ENCODE measurements around the gene PPY. TPM values are rescaled to one million over a fixed set of nuclear protein-coding genes. Genes with fewer than 3 reads are reported as not detected.
A peak's percentile ranks its signal among the peaks of the same experiment; 100 is the strongest.
"Not testable (repeated sequence)": the region's sequence is repeated elsewhere in the genome, so short reads cannot be mapped to it uniquely, and the experiment has no call there.

Gene PPY
- total RNA-seq, 1 experiment from 2014 or later: not detected

DNA sequence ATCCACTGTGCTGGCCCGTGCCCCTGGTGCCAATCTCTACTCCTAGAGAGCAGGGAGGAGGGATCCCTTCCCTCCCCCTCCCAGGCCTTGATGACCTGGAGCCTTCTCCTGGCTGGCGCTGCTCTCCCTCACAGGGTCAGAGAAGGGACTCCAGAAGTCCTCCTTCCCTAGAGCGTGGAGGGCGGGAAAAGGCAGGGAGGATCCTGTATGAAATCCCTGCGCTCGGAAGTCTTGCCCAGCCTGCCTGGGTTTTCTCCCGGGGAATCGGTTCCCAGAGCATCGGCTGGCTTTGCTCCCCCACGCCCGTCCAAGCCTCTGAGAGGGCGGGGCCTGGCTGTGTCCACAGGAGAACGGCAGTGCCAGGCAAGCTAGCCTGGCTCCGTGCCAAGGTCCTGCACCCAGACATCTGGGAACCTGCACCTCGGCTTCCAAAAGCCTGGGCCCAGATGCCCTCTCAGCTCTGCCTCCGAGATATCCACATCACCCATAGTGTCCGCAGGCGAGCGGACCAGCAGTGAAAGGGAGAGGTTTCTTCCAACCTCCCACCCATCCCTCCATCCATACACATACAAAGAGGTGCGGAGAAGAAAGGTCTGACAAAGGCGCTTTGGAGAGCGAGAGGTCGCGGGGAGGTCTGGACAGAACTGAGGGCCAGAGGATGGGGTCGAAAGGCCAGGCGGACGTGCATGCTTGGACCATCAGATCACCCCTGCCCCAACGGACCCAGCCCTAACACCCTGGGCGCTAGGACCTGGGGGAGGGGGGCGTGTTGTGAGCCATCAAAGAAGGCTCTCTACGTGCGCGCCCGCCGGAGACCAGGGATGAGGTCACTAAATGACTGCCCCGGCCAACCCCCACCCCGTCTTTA lies 36.1 kb downstream of the PPY start:
- no peak for DNase-seq (ENCODE audit: low read depth)

DNA sequence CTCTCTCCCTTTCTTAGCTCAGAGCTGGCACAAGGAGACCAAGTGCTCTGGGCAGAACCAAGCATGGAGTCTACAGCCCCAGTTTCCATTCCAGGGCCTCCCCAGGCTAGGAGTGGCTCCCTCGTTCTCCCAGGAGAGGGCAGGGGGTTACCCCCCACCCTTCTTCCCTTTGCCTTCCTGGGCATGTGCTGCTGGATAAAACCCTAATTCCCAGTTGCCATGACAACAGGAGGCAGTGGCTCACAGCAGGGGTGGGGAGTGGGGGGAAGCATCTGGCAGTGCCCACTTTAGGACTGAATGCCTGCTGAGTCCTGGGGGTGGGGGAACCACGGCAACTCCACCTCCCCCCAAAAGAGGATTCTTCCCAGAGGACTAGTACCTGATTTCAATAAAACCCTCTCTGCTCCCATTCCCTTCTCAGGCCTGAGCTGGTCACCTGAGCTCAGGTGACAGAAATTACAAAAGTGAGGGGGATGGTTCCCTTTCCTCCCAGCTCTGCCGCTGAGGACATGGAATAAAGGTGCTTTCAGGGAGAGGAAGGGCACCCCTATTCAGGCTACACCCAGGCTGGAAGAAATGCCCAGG lies 36.8 kb downstream of the PPY start:
- DNase-seq (ENCODE audit: low read depth): no peak

DNA sequence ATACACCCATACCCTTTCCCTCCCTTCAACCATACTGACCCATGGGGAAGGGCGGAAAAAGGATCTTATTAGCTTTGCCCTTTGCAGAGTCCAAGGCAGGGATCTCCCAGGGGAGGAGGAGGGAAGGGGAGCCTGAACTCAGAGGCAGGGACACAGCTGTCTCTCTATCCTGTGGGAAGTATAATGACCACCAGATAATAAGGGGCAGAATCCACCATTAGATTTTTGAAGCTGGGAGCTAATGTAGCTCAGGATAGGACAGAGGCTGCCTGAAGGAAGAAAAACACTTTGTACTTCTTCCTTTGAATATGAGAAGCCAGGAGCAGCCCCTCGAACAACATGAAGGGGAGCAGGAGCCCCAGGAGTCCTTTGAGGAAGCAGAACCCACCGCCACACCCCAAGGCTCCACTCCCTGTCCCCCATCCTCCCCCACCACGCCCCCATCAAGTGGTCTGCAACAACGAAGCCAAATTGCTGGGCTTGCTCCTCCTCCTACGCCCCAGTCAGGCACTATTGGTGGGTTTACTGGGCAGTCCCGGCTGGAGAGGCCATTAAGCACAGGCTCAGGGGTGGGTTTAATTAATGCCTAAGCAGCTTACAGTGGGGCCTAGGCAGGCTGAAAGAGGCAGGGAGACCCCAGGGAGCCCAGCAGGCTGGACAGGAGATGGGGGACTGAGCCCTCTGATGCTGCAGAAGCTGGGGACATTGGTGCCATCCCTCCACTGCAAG lies 40.3 kb downstream of the PPY start:
- no peak for DNase-seq (ENCODE audit: low read depth)

DNA sequence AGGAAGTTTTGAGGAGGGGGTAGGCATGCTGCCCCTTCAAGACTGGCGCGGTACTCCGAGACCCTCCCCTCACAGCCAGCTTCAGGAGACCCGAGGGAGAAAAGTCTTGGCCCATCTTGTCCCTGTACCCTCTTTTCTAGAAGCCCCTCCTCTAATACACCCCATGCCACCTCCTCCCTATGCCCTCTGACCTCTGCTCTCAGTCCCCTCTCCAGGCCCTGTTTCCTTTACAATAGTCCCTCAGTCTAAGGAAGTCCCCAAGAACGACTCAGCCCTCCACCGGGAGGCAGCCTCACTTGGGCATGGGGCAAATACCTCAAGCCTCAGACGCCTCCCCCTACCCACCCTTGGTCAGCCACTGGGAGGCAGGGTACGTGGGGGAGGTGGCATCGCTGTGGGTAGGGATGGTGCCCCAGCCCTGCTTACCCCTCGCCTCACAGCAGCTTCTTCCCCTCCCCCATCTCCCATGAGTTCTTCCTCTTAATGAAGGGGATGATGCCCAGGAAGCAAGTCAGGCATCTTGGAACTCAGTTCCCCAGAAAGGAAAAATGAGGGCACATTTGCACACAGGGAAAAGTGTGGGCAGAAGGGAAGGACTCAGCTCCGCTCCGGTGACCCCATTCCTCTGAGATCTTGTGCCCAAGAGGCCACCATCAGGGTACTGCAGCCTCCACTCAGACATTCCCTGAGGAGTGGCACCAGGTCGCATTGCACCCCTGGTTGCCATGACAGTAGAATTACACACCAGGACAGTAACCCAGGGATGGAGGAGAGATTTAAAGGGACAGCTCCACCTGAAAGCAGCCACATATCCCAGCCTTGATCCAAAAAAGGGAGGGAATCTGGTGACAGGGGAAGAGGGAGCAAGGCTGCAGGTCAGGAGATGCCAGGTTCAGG lies 41.2 kb downstream of the PPY start:
- DNase-seq (ENCODE audit: low read depth): no peak

DNA sequence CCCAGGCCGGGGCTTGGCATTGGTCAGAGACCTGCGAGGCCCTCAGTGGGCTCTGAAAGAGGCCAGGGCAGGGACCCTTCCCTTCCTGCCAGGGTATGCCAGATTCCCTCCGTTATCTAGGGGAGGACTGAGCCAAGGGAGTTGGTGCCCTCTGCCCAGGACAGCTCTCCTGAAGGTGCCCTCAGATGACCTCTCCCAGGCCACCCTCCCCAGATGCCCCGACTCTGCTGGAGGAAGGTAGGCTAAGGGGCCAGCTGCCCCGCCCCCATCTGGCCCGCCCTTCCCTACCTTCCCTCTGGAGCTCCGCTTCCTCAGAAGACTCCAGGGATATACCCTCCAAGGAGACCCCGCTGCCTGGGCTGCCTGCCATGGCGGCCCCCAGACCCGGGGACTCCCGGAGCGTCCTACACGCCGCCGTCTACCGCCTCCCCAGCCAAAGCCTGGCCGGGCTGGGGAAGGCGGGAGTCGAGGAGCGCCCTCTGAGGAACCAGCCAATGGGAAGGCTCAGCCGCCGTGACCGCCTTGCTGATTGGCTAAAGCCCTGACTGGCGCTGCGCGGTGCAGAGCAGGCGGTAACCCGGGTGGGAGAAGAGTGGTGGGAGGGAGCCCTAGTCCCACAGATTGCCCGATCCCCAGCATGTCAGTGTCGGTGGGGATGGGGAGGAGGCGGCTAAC lies 42.0 kb downstream of the PPY start:
- DNase-seq (ENCODE audit: low read depth): peak; percentile 46

DNA sequence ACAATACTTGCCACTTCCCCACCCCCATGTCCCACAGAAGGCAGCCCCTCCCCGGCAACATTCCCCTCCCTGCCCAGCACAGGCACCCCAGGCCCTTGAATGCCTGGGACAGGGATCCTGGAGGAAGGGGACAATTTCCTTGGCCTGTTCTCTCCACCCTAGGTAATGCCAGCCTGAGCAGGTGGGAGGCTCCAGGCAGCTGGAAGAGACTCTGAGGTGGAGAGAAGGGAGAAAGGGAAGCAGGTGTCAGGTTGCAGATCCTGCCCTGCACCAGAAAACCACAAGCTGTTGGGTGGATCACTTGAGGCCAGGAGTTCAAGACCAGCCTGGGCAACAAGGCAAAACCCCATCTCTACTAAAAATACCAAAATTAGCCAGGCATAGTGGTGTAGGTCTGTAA lies 43.8 kb downstream of the PPY start:
- no peak for DNase-seq (ENCODE audit: low read depth)

DNA sequence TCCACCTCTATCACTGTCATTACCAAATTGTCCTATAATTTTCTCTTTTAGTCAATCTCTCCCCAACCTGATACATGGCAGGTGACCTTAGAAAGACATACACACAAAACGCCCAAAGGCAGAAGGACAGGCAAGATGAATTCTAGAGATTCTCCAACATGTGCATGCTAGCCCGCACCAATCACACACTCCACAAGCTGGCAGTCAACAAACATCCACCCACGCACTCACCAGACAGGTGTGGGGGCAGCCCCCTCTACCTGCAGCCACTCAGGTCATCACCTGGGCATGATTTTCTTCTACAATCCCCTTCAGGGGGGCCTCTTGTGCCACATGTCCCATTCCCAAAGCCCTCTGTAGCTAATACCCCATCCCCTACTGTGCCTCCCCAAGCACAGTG lies 44.4 kb downstream of the PPY start:
- DNase-seq (ENCODE audit: low read depth): no peak

DNA sequence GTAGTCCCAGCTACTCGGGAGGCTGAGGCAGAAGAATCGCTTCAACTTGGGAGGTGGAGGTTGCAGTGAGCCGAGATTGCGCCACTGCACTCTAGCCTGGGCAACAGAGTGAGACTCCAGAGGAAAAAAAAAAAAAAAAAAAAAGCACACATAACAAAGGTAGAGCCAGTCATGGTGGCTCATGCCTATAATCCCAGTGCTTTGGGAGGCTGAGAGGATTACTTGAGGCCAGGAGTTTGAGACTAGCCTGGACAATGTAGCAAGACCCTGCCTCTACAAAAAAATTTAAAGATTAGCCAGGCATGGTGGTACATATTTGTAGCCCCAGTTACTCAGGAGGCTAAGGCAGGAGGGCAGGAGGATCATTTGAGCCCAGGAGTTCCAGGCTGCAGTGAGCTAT lies 47.8 kb downstream of the PPY start:
- DNase-seq (ENCODE audit: low read depth): not testable (repeated sequence)

DNA sequence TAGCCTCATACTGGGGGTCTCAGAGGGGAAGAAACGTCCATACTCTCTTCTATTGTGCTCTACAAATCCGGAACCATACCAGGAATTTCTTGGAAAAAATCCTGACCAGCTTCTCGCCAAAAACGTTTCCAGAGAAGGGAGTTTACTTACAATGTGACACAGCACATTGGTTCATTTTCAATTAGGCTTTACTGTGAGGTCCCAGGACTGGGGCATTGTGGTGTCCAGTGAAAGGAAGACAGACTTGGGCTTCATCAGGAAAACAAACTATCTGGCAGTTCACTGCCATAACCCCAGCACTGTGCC lies 49.7 kb downstream of the PPY start:
- DNase-seq (ENCODE audit: low read depth): no peak

DNA sequence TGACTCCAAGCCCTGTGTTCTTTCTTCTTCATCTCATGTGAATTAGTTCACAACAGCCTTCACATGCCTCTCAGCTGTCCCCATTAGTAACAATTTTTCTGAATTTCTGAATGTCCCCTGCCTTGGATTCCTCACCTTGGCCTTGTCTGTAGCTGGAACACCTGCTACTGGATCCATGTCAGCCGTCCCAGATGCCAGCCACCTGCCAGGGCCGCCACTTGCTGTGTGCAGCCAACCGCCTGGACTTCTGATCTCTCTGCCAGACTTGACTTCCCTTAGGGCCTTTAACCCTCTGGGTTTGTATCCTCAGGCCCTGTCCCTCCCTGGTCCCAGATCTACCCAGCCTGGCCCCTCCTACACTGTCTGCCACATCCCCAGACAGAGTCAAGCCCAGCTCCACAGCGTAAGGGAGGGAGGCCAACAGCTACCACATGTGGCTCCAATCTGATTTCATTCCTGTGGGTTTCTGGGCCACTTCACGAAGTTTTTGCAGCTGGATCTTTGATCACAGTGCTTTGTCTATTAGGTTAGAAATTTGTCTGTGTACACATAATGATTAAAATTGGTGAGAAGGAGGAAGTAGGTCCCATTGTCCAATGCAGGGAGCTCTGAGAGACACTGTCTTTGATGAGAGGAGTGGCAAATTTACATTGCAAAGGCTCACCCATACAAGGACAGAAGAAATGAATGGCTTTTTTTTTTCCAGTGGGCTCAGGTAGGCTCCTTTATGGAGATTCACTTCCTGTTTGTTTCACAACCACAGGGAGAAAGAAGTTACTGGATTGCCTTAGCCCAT lies 50.2 kb downstream of the PPY start:
- DNase-seq (ENCODE audit: low read depth): no peak

Other genes starting within 250 kb of the PPY start
- gene SOST, start 183.7 kb downstream of the PPY start, total RNA-seq (2014; rRNA removed; shearing (Covaris generic)): not detected in 2 replicates
- gene DUSP3, start 163.5 kb downstream of the PPY start, total RNA-seq (2014; rRNA removed; shearing (Covaris generic)): 35.0 and 35.5 TPM in 2 replicates
- 0.02 TPM in 1 of 2 replicates, not detected in the other for gene CFAP97D1, start 162.0 kb downstream of the PPY start, total RNA-seq (2014; rRNA removed; shearing (Covaris generic))
- 10.6 and 12.5 TPM in 2 replicates for gene MPP3, start 109.3 kb downstream of the PPY start, total RNA-seq (2014; rRNA removed; shearing (Covaris generic))
- gene CD300LG, start 95.3 kb downstream of the PPY start, total RNA-seq (2014; rRNA removed; shearing (Covaris generic)): not detected in 2 replicates
- gene MPP2, start 34.9 kb downstream of the PPY start, total RNA-seq (2014; rRNA removed; shearing (Covaris generic)): 0.27 and 0.37 TPM in 2 replicates
- gene PYY, start 11.5 kb upstream of the PPY start, total RNA-seq (2014; rRNA removed; shearing (Covaris generic)): not detected in 2 replicates
- 2.6 and 3.3 TPM in 2 replicates for gene NAGS, start 62.1 kb upstream of the PPY start, total RNA-seq (2014; rRNA removed; shearing (Covaris generic))
- gene TMEM101, start 72.5 kb upstream of the PPY start, total RNA-seq (2014; rRNA removed; shearing (Covaris generic)): 48.2 and 56.1 TPM in 2 replicates
- 68.6 and 92.3 TPM in 2 replicates for gene LSM12, start 124.2 kb upstream of the PPY start, total RNA-seq (2014; rRNA removed; shearing (Covaris generic))
- 67.9 and 101 TPM in 2 replicates for gene G6PC3, start 128.3 kb upstream of the PPY start, total RNA-seq (2014; rRNA removed; shearing (Covaris generic))
- gene HDAC5, start 181.2 kb upstream of the PPY start, total RNA-seq (2014; rRNA removed; shearing (Covaris generic)): 27.8 and 30.0 TPM in 2 replicates
- 11.1 and 12.3 TPM in 2 replicates for gene HROB, start 199.5 kb upstream of the PPY start, total RNA-seq (2014; rRNA removed; shearing (Covaris generic))
- gene ASB16, start 228.2 kb upstream of the PPY start, total RNA-seq (2014; rRNA removed; shearing (Covaris generic)): not detected in 2 replicates
- 28.6 and 35.1 TPM in 2 replicates for gene TMUB2, start 244.5 kb upstream of the PPY start, total RNA-seq (2014; rRNA removed; shearing (Covaris generic))